H1 (cell line): ENCODE results near the gene STYK1. TPM values are rescaled to one million over a fixed set of nuclear protein-coding genes. Genes with fewer than 3 reads are reported as not detected.

ENCODE experiments used
- CTCF ChIA-PET: fragments of 300-600 bp; sonication (Branson Sonifier 250); formaldehyde crosslinking; loops from one replicate; lab custom pipeline; 2021; ENCODE audit not compliant: partially characterized antibody; lab: Charles Lee
- POLR2A ChIA-PET: fragments of 300-600 bp; sonication (Branson Sonifier 250); formaldehyde crosslinking; loops from one replicate; lab custom pipeline; 2021; ENCODE audit warnings: inconsistent platforms; ENCODE audit not compliant: partially characterized antibody; lab: Charles Lee
- DNase-seq, 2 experiments: peaks; one replicate each; pipeline versions ENCODE4 v3.0.0 to v3.0.0-alpha.2; 2010 to 2022; ENCODE audit warnings: low spot score in 2 of 2, low read depth in 1 of 2, mixed read lengths in 1 of 2
- FAIRE-seq: peaks from 2 replicates; lab custom pipeline; 2011; peaks lifted over from hg19 to GRCh38; lab: Jason Lieb, UNC
- H2AFZ ChIP-seq: 2 replicates; pipeline ENCODE4 v1.8.1; 2012; ENCODE audit warnings: low read length, inconsistent platforms
- H2AK5ac ChIP-seq: 2 replicates; pipeline ENCODE4 v1.6.1; 2013; ENCODE audit warnings: low read depth, low read length
- H2BK120ac ChIP-seq: replicated peaks from 2 replicates; pipeline ENCODE3; 2013; ENCODE audit warnings: low read depth, low read length, inconsistent platforms
- H2BK12ac ChIP-seq: 2 replicates; pipeline ENCODE4 v1.6.1; 2013; ENCODE audit warnings: low read depth, low read length
- H2BK15ac ChIP-seq: 2 replicates; pipeline ENCODE4 v1.6.1; 2013; ENCODE audit warnings: low read length
- H2BK20ac ChIP-seq: 2 replicates; pipeline ENCODE4 v1.6.1; 2013; ENCODE audit warnings: low read length
- H2BK5ac ChIP-seq: 2 replicates; pipeline ENCODE4 v1.6.1; 2013; ENCODE audit warnings: low read depth, low read length
- H3K14ac ChIP-seq: 2 replicates; pipeline ENCODE4 v1.6.1; 2013; ENCODE audit warnings: inconsistent platforms; ENCODE audit not compliant: insufficient read length
- H3K18ac ChIP-seq: 2 replicates; pipeline ENCODE4 v1.6.1; 2013; ENCODE audit warnings: low read length; ENCODE audit errors: extremely low read depth
- H3K23ac ChIP-seq: 2 replicates; pipeline ENCODE4 v1.6.1; 2013; ENCODE audit warnings: inconsistent platforms; ENCODE audit not compliant: insufficient read length
- H3K23me2 ChIP-seq: 2 replicates; pipeline ENCODE4 v1.6.1; 2013; ENCODE audit warnings: low read depth, low read length
- H3K27ac ChIP-seq: 2 replicates; pipeline ENCODE4 v1.6.1; 2011; ENCODE audit warnings: low read depth, low read length, inconsistent platforms
- H3K27me3 ChIP-seq, 4 experiments: replicated peaks in 1 of 4; 1 replicate in 1 of 4; 2 replicates in 3 of 4; pipeline versions ENCODE4 v1.6.1 to v1.8.1; 2011 to 2013; ENCODE audit warnings: low read length in 3 of 4, mild to moderate bottlenecking in 3 of 4, inconsistent platforms in 2 of 4, mixed read lengths in 2 of 4, moderate library complexity in 1 of 4; ENCODE audit not compliant: control insufficient read depth in 3 of 4, insufficient read depth in 3 of 4; ENCODE audit errors: extremely low read depth in 1 of 4
- H3K36me3 ChIP-seq, 4 experiments: 2 replicates each; pipeline versions ENCODE4 v1.6.1 to v1.8.1; 2011 to 2013; ENCODE audit warnings: mild to moderate bottlenecking in 4 of 4, low read length in 3 of 4, moderate library complexity in 2 of 4, control low read depth in 1 of 4, inconsistent platforms in 1 of 4; ENCODE audit not compliant: insufficient read depth in 4 of 4, control insufficient read depth in 2 of 4
- H3K4ac ChIP-seq: replicated peaks from 2 replicates; pipeline ENCODE3; 2013; ENCODE audit warnings: low read length, low read depth, mixed read lengths, inconsistent platforms; ENCODE audit not compliant: insufficient read length
- H3K4me1 ChIP-seq, 4 experiments: replicated peaks in 1 of 4; 1 replicate in 1 of 4; 2 replicates in 3 of 4; pipeline versions ENCODE4 v1.6.1 to v1.8.1; 2011 to 2013; ENCODE audit warnings: low read length in 3 of 4, inconsistent platforms in 2 of 4, mixed read lengths in 1 of 4; ENCODE audit not compliant: insufficient read depth in 4 of 4, control insufficient read depth in 3 of 4
- H3K4me2 ChIP-seq, 2 experiments: 2 replicates each; pipeline versions ENCODE4 v1.6.1 to v1.8.1; 2011 to 2013; ENCODE audit warnings: low read depth in 2 of 2, low read length in 2 of 2, control low read depth in 1 of 2, inconsistent platforms in 1 of 2, mild to moderate bottlenecking in 1 of 2; ENCODE audit not compliant: insufficient read depth in 1 of 2
- H3K4me3 ChIP-seq, 4 experiments: fragments of 200-600, 300-600 bp in 1 of 4; sonication (generic), shearing (Covaris generic), sonication (Bioruptor Twin) in 1 of 4; 2 replicates each; pipeline versions ENCODE4 v1.5.1 to v1.8.1; 2011 to 2016; ENCODE audit warnings: low read length in 4 of 4, low read depth in 3 of 4, control low read depth in 2 of 4, inconsistent platforms in 2 of 4, mild to moderate bottlenecking in 2 of 4, mixed read lengths in 1 of 4, moderate library complexity in 1 of 4; ENCODE audit not compliant: insufficient read depth in 2 of 4; ENCODE audit errors: extremely low read depth in 1 of 4
- H3K56ac ChIP-seq: replicated peaks from 2 replicates; pipeline ENCODE3; 2013; ENCODE audit warnings: low read depth, mild to moderate bottlenecking, mixed read lengths, low read length, inconsistent platforms; ENCODE audit not compliant: insufficient read length
- H3K79me1 ChIP-seq: 2 replicates; pipeline ENCODE4 v1.6.1; 2013; ENCODE audit warnings: low read depth, low read length, control low read depth
- H3K79me2 ChIP-seq, 2 experiments: 2 replicates each; pipeline versions ENCODE4 v1.6.1 to v1.8.1; 2012 to 2013; ENCODE audit warnings: low read length in 2 of 2, mild to moderate bottlenecking in 2 of 2, inconsistent platforms in 1 of 2; ENCODE audit not compliant: insufficient read depth in 2 of 2, control insufficient read depth in 1 of 2
- H3K9ac ChIP-seq, 4 experiments: replicated peaks in 1 of 4; 1 replicate in 1 of 4; 2 replicates in 3 of 4; pipeline versions ENCODE4 v1.6.1 to v1.8.1; 2011 to 2013; ENCODE audit warnings: low read depth in 3 of 4, low read length in 3 of 4, control low read depth in 2 of 4, mild to moderate bottlenecking in 2 of 4, moderate library complexity in 2 of 4, inconsistent platforms in 1 of 4; ENCODE audit errors: extremely low read depth in 1 of 4
- H3K9me3 ChIP-seq, 2 experiments: 2 replicates each; pipeline versions ENCODE4 v1.6.1 to v1.8.1; 2012 to 2013; ENCODE audit warnings: mild to moderate bottlenecking in 2 of 2, moderate library complexity in 2 of 2, control low read depth in 1 of 2, inconsistent platforms in 1 of 2, low read depth in 1 of 2, low read length in 1 of 2, mixed read lengths in 1 of 2; ENCODE audit not compliant: insufficient read depth in 2 of 2
- H4K20me1 ChIP-seq, 2 experiments: replicated peaks in 1 of 2; 2 replicates each; pipeline versions ENCODE3 to v1.8.1; 2011 to 2013; ENCODE audit warnings: inconsistent platforms in 2 of 2, low read length in 2 of 2, mild to moderate bottlenecking in 1 of 2; ENCODE audit not compliant: insufficient read depth in 2 of 2, control insufficient read depth in 1 of 2
- H4K5ac ChIP-seq: 2 replicates; pipeline ENCODE4 v1.6.1; 2013; ENCODE audit warnings: low read length, low read depth, mixed read lengths, inconsistent platforms; ENCODE audit not compliant: insufficient read length
- H4K8ac ChIP-seq: 2 replicates; pipeline ENCODE4 v1.8.0; 2013; ENCODE audit warnings: mild to moderate bottlenecking, moderate library complexity, low read length, inconsistent platforms; ENCODE audit not compliant: insufficient read depth; ENCODE audit errors: extremely low read depth
- H4K91ac ChIP-seq: replicated peaks from 2 replicates; pipeline ENCODE3; 2013; ENCODE audit warnings: low read length, mixed read lengths, inconsistent platforms; ENCODE audit not compliant: insufficient read length
- ASH2L ChIP-seq: fragments of 200-600, 300-600 bp; sonication (generic); IDR thresholded peaks from one replicate; pipeline ENCODE4 v1.7.1; 2017; ENCODE audit warnings: low read length
- HDAC2 ChIP-seq, 2 experiments: fragments of 300-600 bp in 1 of 2; sonication (generic) in 1 of 2; IDR thresholded peaks; 2 replicates each; pipeline ENCODE4 v1.6.1; 2011 to 2012; ENCODE audit warnings: low read depth in 2 of 2, low read length in 2 of 2, mild to moderate bottlenecking in 2 of 2, moderate library complexity in 2 of 2, borderline replicate concordance in 1 of 2, inconsistent platforms in 1 of 2
- KDM5A ChIP-seq: fragments of 200-600 bp; IDR thresholded peaks from 2 replicates; pipeline ENCODE4 v1.7.1; 2012; ENCODE audit warnings: mild to moderate bottlenecking, low read length, inconsistent platforms, mixed read lengths
- RFX5 ChIP-seq: IDR thresholded peaks from 2 replicates; pipeline ENCODE4 v1.6.1; 2011; ENCODE audit warnings: low read depth, low read length, improper control_type of control experiment, borderline replicate concordance
- SIN3A ChIP-seq, 2 experiments: IDR thresholded peaks in 1 of 2; conservative IDR thresholded peaks in 1 of 2; 2 replicates each; pipeline ENCODE4 v1.6.1; 2011 to 2012; ENCODE audit warnings: low read length in 2 of 2, improper control_type of control experiment in 1 of 2, low read depth in 1 of 2, mild to moderate bottlenecking in 1 of 2
- SUZ12 ChIP-seq: fragments of 200-600 bp; sonication (generic); IDR thresholded peaks from 2 replicates; pipeline ENCODE4 v1.6.1; 2012; ENCODE audit warnings: mild to moderate bottlenecking, inconsistent platforms, low read length, moderate library complexity, mixed read lengths
- WGBS, 2 experiments: shearing (Covaris generic) in 1 of 2; methylation state at CpG; one replicate each; pipeline versions ENCODE4 v1.1.6 to v1.1.7; 2013 to 2015; ENCODE audit warnings: low lambda C conversion rate in 2 of 2, mixed read lengths in 2 of 2, inconsistent platforms in 1 of 2, low coverage in 1 of 2, missing lambda C conversion rate in 1 of 2; ENCODE audit not compliant: insufficient replicate concordance in 2 of 2, insufficient coverage in 1 of 2, insufficient read length in 1 of 2; ENCODE audit errors: extremely low coverage in 1 of 2, missing lambda C conversion rate in 1 of 2; 5-methylcytosine and 5-hydroxymethylcytosine counted together
- polyA plus RNA-seq, 7 experiments: library from polyadenylated mRNA; depleted of rRNA in 3 of 7; stranded (reverse) in 5 of 7; unstranded in 2 of 7; fragments of >200 nt in 5 of 7; fragments of 200-250 nt in 2 of 7; gene quantifications; 1 replicate in 5 of 7; 2 replicates in 1 of 7; 4 replicates in 1 of 7; pipeline versions ENCODE4 v1.2.1 to v1.2.3, GENCODE V29; 2011 to 2013; ENCODE audit warnings: missing spikeins in 2 of 7, mixed read lengths in 2 of 7
- total RNA-seq: library from RNA; stranded (reverse); fragmentation: NEBNext Ultra II Directional; extraction: Animal tissue kit (Norgen Biotek cat#: 25700); gene quantifications from 2 replicates; pipeline ENCODE4 v1.2.1, GENCODE V29; 2021

The STYK1 gene
- total and polyA plus RNA-seq, 2 of the 8 experiments (the other 6 are each of a cell fraction or from before 2014, with no cell fraction given): 0.38 to 1.1 TPM

GRCh38 chr12:10584415-10584814, 89.4 kb downstream of the STYK1 start:
- no peaks in the 10 kb centered on the region for H4K20me1 ChIP-seq
- H2BK12ac ChIP-seq: no peak overlapping the region
- H3K36me3 ChIP-seq: peaks cover 0 to 15% (median 1%) of the 10 kb centered on the region in 4 experiments; a peak in 3 of 8 replicates
- H3K4me3 ChIP-seq: no peak overlapping the region
- 92% methylated on average over 1 of the region's 1 CpG; no CpG with 5 or more reads in 1 of the 2 experiments for WGBS, 2 experiments
- H3K23ac ChIP-seq: no peak overlapping the region
- H3K4me1 ChIP-seq: no peaks in the 10 kb centered on the region
- POLR2A ChIA-PET: no interaction called here
- DNase-seq (no peak), FAIRE-seq (no peak)
- H2AK5ac ChIP-seq: no peak overlapping the region
- H2BK120ac ChIP-seq: no peak overlapping the region
- H3K79me1 ChIP-seq: no peaks in the 10 kb centered on the region
- H3K79me2 ChIP-seq: no peaks in the 10 kb centered on the region
- no peak for TF ChIP-seq SUZ12
- TF ChIP-seq RFX5: no peak
- TF ChIP-seq KDM5A: no peak
- no peak for TF ChIP-seq SIN3A (conservative IDR thresholded peaks at IDR 0.05 in 1 of 2, IDR thresholded peaks at IDR 0.05 in 1 of 2; ENCODE audit: low read depth in 1 of 2, low read length in 2 of 2)
- TF ChIP-seq HDAC2 (IDR thresholded peaks at IDR 0.05; ENCODE audit: borderline replicate concordance in 1 of 2, low read depth in 2 of 2, low read length in 2 of 2): no peak
- no peak for TF ChIP-seq ASH2L
- CTCF ChIA-PET: interaction anchor here (1.0 to 1.1 kb wide), 3 partner anchors 19 to 348 kb away, joined by 3 to 4 read pairs (median 3); no protein-coding TSS in a partner anchor
- H4K5ac ChIP-seq: no peak overlapping the region
- H3K23me2 ChIP-seq: no peaks in the 10 kb centered on the region
- H2BK15ac ChIP-seq: no peak overlapping the region
- no peaks in the 10 kb centered on the region for H3K27me3 ChIP-seq
- H2AFZ ChIP-seq: no peak overlapping the region
- no peak overlapping the region for H2BK20ac ChIP-seq
- no peak overlapping the region for H3K18ac ChIP-seq
- no peak overlapping the region for H3K4ac ChIP-seq
- H3K27ac ChIP-seq: no peak overlapping the region
- H4K91ac ChIP-seq: no peak overlapping the region
- H3K9ac ChIP-seq: no peak overlapping the region
- H3K14ac ChIP-seq: no peak overlapping the region
- no peak overlapping the region for H3K4me2 ChIP-seq
- H3K9me3 ChIP-seq: no peaks in the 10 kb centered on the region
- H4K8ac ChIP-seq: no peak overlapping the region
- no peak overlapping the region for H3K56ac ChIP-seq
- no peak overlapping the region for H2BK5ac ChIP-seq
